ENCODE results near the gene FAH. TPM values are rescaled to one million over a fixed set of nuclear protein-coding genes. Genes with fewer than 3 reads are reported as not detected.

The FAH gene
- total RNA-seq, 1 experiment from 2014 or later = 172 TPM

GRCh38 chr15:80199366-80199765 is 46.6 kb downstream of the FAH start:
- DNase-seq (ENCODE audit: low read depth) = no peak

GRCh38 chr15:80199869-80200268 is 47.1 kb downstream of the FAH start:
- DNase-seq (ENCODE audit: low read depth) = no peak

DNA sequence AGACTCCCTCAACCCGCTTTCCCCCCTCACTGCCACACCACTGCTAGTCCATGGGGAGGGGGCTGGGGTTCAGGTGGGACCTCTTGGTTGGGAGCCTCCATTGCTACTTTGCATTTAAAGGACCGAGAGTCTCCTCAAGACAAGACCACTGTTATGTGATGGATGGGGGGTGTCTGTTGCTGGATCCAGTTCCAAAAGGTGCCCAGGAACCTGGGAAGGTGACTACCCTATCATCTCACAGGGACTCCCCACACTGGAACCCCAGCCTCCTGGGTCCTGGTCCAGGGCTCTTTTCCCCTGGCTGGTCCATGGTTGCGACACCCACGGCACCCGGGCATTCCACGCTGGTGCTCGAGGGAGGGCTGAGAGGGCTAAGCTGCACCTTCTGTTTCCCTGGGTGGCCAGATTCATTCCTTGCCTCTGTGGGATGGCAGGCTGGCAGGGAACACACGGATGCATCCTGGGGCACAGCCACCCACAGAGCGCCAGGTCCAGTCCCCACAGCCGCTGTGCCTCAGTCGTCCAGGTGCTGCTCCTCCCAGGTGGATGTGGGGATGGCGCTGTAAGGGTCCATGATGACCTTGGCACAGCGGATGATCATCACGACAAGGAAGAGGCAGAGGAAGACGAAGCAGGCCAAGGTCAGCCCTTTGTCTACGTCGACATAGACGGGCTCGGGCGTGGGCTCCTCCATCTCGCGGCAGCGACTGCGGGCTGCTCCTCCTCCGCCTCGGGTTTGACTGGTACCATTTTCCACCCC is 48.6 kb downstream of the FAH start:
- DNase-seq (ENCODE audit: low read depth) = no peak

GRCh38 chr15:80202016-80202315 is 49.2 kb downstream of the FAH start:
- no peak for DNase-seq (ENCODE audit: low read depth)

DNA sequence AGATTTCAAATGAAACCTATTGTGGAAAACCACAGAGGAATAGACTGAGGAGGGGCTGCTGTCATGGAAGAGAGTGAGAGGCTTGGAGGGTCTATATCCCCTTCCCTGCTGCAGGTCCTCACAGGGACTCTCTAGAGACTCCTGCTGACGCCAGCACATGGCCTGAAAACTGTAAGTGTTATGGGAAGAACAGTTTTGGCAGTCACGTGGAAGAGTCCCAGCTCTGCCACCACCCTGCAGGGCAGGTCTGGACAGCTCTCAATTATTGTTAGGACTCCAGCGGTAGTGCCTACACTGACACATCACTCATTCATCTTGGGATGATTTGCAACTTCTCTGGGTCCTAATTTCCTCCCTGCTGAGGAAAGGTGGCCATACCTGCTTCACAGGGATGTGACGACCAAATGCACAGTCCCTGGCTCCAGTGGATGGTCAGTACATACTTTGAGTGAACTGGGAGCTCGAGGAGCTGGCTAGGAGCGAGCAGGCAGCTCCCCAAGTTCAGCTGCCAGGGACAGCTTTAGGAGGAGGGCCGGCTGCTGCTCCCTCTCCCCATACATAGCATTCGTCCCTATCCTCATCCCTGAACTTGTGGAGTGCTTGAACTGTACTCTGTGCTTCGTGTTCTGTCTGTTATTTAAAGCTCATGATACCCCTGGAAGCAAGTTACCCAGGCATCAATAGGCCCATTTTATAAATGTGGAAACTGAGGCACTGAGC is 50.0 kb downstream of the FAH start:
- DNase-seq (ENCODE audit: low read depth) = no peak

GRCh38 chr15:80203361-80203885 is 50.6 kb downstream of the FAH start:
- no peak for DNase-seq (ENCODE audit: low read depth)

GRCh38 chr15:80204231-80204630 is 51.4 kb downstream of the FAH start:
- no peak for DNase-seq (ENCODE audit: low read depth)

DNA sequence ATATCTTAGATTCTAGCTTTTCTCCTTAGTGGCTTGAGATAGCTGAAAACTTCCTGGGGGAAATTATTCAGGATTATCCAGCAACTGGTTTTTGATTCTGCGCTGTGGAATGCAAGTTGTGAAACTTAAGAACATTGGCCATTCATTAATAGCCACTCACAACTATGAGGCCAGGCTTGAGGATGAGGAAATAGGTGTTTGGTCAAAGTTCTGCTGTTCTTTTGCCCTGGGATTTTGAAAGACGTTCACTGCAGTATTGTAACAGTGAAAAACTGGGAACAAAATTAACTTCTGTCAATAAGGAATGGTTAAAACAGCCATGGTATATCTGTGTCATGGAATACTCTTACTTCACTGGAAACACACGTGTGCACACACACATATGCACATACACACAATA is 55.1 kb downstream of the FAH start:
- no peak for DNase-seq (ENCODE audit: low read depth)

GRCh38 chr15:80208758-80209734 is 56.2 kb downstream of the FAH start:
- no peak for DNase-seq (ENCODE audit: low read depth)

- DNase-seq (ENCODE audit: low read depth) = no peak
These were observed 58.1 kb downstream of the FAH start for GRCh38 chr15:80210611-80211573.

GRCh38 chr15:80211976-80212375 is 59.2 kb downstream of the FAH start:
- no peak for DNase-seq (ENCODE audit: low read depth)

DNA sequence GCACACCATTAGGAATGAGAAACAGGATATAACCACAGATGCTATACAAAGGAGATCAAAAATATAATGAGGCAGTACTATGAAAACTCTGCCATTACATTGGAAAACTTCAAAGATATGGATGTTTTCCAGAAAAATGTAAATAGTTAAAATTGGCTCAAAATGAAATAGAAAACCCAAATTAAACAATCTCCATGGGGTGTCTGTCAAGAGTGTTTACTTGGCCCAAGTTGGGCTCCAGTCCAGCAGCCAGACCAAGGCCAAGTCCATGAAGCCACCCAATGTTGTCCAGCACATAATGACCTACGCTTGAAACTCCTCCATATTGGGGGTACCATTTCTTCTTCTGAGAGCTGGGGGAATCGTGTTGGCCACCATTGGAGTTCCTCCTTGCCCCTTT is 62.1 kb downstream of the FAH start:
- DNase-seq (ENCODE audit: low read depth) = no peak

GRCh38 chr15:80216141-80216540 is 63.3 kb downstream of the FAH start:
- DNase-seq (ENCODE audit: low read depth) = no peak

DNA sequence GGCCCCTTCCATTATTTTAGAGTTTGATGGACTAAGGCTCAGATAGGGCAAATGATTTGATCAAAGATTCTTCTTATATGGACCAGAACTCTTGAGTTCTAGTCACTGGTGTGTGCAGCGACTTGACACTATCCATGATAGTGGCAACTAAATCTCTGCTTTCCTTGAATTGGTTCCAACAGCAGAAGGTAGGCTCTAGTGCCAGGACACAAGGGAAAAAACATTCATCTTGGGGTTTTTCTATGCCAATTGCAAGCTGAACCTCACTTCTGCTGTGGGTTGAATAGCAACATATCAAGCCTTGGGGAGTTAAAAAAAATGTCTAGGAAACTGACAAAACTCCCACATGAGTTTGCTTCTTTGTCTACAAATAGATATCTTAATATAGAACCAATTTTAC is 64.1 kb downstream of the FAH start:
- no peak for DNase-seq (ENCODE audit: low read depth)

- no peak for DNase-seq (ENCODE audit: low read depth)
These were observed 64.6 kb downstream of the FAH start for GRCh38 chr15:80217327-80217900.

GRCh38 chr15:80219955-80220354 is 67.2 kb downstream of the FAH start:
- no peak for DNase-seq (ENCODE audit: low read depth)

DNA sequence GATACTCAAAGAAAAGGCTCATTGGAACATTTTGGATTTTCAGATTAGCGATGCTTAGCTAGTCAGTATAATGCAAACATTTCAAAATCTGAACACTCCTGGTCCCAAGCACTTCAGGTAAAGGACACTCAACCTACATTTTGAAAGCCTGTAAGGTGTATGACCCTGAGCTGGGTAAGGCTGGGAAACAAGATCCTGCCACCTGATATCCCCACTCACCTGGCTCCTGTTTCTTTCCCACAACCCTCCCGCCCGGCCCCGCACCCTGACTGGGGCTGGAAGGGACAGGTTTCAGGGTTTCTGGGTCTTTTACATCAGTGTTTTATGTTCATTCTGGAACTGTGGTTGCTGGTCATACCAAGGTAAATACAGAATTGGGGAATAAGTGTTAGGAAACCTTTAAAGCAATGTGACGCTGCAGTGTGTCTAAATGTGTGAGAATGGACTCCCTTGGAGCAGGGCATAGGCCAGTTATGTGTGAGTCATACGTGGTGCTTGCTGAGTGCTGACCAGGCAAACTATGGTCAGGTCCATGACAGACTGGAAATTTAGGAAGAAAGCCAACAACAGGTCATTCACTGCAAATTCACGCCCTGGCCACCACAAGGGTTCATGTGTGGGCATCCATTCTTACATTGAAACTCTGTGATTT is 76.3 kb downstream of the FAH start:
- peak; percentile 64 for DNase-seq (ENCODE audit: low read depth)

DNA sequence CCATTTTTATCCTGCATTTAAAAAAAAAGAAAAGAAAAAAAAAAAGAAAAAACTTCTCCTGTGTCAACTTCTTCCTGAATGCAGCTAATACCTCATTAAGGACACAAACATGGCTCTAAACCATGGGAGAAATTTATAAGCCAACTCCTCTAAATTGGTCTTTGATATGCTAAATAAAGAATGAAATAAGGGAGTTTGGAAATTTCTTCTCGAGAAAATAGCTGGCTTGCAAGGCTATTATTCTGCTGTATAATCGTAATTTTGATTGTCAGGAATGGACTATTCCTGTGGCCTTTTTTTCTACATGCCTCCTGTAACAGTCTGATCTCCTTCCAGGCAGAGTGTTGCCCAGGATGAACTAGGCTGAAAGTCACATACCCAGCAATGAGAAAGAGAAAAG is 78.6 kb downstream of the FAH start:
- no peak for DNase-seq (ENCODE audit: low read depth)

DNA sequence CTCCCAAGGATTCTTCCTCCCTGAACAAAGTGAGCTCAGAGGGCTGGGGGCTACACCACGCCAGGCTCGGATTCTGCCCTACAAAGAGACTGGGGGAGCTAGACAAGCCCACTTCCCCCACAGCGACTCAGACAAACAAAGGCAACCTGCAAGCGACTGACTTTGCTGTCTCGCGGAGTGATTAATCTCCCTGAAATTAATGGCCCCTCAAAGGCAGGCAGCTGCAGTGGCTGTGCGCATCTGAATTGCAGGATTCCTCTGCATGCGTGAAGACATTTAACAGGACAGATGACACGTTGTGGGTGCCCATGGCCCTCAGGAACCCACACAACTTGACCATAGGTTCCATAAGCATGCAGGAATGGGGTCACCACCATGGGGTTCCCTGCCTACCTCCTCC is 80.8 kb downstream of the FAH start:
- DNase-seq (ENCODE audit: low read depth) = no peak

GRCh38 chr15:80234883-80235282 is 82.1 kb downstream of the FAH start:
- peak; percentile 44 for DNase-seq (ENCODE audit: low read depth)

All from RPMI7951 (cell line).